ENCODE data around the gene TMCC1.

DNA sequence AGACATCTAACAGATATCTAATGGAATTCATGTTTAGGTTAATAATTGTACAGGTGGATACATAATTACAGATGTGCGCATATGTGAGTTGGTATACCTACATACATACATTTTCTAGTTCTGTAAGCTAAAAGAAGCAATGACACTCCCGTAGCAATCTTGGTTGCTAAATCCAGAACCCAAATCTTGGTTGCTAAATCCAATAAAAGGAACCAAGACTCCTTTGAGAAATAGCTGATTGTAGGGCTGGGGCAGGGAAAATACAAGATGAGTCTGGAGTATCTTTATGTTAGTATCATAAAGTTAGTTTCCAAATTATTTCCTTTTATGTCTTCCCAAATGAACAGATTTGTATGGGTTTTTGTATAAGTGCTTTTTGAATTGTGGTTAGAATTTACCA lies 135.2 kb downstream of the TMCC1 start:
- TF ChIP-seq, protein P1, sequence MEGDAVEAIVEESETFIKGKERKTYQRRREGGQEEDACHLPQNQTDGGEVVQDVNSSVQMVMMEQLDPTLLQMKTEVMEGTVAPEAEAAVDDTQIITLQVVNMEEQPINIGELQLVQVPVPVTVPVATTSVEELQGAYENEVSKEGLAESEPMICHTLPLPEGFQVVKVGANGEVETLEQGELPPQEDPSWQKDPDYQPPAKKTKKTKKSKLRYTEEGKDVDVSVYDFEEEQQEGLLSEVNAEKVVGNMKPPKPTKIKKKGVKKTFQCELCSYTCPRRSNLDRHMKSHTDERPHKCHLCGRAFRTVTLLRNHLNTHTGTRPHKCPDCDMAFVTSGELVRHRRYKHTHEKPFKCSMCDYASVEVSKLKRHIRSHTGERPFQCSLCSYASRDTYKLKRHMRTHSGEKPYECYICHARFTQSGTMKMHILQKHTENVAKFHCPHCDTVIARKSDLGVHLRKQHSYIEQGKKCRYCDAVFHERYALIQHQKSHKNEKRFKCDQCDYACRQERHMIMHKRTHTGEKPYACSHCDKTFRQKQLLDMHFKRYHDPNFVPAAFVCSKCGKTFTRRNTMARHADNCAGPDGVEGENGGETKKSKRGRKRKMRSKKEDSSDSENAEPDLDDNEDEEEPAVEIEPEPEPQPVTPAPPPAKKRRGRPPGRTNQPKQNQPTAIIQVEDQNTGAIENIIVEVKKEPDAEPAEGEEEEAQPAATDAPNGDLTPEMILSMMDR (IDR thresholded peaks at IDR 0.05) = no peak
- no peak for TF ChIP-seq POLR2A (IDR thresholded peaks at IDR 0.05)
